GM21825 (cell line): ENCODE results near the gene BLOC1S1.

Experiments
- ATAC-seq: cut with Tn5 transposase; IDR thresholded peaks from one replicate; pipeline ENCODE4 v1.9.1; 2021; ENCODE audit warnings: mild to moderate bottlenecking, moderate library complexity; ENCODE audit not compliant: unreplicated experiment

The BLOC1S1 gene

DNA sequence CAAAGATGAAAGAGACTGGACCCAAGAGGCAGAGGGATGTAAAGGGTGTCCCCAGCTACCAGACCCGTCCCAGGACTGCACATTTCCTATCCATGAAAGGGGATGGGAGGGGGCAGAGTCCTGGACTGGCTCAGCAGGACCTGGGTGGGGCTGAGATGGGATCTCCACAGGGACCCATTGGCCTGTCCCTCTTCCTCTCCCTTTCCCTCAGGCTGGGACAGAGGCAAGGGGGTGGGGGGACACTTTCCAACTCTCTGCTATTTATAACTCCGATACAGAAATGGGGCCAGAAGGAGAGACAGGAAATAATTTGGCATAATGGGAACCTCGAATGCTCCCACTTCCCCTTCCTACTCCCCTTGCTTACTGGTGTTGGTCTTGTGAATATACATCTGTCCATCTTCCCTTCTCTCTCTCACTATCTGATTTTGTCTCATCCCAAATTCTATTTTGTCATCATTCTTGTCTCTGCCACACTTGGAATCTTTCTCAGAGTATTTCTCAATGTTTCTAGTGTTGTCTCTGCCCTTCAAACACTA, 7.1 kb upstream of the BLOC1S1 start:
- ATAC-seq = no peak

DNA sequence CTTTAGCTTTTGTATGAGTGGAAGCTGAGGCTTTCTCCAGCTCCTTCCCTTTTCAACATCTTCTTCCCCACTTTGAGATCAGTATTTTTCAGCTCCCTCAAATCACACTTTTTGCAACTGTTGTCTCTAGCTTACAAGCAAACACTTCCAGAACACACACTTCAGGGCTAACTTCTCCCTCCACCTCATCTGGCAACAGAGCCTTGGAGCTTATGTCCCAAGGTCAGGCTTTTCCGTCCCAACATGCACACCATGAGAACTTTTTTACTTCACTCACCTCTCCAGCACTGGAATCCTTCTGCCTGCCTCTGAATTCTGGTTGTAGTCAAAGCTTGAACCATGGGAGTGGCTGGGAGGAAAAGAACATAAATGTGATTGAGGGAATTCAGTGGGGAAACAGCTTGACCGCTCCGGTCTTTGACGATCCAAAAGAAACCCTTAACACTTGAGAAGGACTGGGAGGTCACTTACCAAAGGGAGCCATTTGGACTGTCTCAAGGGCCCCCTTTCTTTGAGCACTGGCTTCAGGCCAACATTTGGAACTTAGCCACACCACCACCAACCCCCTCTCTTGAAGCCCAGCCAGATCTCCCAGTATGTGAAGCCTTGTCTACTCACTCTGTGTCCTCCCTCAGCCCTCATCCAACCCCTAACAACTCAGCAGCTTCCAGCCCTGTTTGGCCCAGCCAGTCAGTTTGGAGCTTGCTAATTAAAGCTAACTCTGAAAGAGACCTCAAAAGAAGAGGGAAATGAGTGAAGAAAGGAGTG, 3.9 kb upstream of the BLOC1S1 start:
- ATAC-seq = no peak

DNA sequence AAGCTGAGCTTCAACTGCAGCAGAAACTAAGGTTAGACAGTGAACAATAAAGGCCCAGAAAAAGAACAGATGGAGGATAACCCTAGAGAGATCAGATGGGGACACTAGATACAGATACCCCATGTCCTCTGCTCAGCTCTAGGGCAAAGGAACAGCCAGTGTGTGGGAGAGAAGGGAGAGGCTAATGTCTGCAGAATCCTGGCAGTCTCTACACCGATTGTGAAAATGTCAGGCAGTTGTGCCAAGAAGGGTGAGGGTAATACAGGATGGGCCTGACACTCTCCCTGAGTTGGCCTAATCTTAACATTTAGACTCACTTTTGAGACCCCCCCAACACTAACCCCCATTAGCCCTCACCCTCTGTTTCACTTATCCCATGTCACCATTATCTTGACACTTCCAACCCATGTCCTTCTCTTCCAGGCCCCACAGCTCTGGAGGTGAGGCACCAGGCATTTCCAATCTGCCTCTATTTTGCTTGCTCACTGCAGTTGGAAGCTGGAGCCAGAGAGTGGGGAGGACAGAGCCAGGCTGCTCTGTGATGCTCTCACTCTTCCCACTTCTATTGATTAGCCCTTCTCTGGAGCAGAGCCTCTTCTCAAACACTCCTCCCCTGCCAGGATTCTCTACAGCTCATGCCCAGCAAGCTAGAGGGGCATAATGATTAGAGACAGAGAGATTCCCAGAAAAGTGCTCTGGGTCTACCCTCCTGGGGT, 3.0 kb upstream of the BLOC1S1 start:
- no peak for ATAC-seq

DNA sequence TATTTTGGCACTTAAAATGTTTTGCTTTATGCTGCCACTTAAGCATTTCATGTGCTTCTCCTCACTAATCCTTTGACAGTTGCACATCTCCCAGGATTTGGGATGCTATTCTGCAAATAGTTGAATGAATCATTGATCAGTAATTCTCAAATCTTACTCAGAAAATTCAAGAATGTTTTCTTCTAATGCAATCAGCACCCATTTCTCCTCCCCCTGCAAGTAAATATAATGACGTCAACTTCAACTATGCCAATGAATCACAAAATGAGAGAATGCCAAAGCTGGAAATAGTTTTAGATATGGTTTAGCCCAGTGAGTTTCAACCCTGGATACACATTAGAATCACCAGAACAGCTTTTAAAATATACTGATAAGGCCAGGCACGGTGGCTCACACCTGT, 2.1 kb upstream of the BLOC1S1 start:
- ATAC-seq = no peak

DNA sequence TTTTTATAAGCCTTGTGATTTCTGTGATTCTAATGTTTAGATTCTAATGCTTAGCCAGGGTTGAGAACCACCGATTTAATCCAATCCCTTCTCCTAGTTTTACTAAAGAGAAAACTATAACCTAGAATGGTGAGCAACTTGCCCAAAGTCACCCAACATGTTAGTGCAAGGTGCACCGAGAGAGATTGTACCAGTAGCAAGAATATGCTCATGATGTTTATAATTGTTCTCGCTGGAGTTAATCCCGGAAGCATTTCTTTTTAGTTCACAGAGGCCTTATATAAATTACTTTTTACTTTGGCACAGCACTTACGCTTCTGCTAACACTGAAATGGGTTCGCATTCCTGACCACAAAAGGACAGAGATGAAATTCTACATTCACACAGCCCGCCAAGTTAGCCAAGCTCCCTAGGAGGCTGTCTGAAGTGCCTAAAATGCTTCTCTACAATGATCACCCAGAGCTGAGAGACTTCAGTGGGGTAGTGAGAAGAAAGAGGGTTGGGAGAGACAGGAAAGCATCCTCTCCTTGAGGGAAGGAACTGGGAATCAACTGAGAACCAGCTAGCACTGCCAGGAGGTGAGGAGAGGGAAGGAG, 579 bp upstream of the BLOC1S1 start:
- no peak for ATAC-seq

- ATAC-seq = no peak
Measured at GRCh38 chr12:55716582-55716957, 724 bp downstream of the BLOC1S1 start.

- no peak for ATAC-seq
Measured at GRCh38 chr12:55717011-55718007, 1.5 kb downstream of the BLOC1S1 start.

GRCh38 chr12:55718015-55718414, 2.2 kb downstream of the BLOC1S1 start:
- no peak for ATAC-seq

DNA sequence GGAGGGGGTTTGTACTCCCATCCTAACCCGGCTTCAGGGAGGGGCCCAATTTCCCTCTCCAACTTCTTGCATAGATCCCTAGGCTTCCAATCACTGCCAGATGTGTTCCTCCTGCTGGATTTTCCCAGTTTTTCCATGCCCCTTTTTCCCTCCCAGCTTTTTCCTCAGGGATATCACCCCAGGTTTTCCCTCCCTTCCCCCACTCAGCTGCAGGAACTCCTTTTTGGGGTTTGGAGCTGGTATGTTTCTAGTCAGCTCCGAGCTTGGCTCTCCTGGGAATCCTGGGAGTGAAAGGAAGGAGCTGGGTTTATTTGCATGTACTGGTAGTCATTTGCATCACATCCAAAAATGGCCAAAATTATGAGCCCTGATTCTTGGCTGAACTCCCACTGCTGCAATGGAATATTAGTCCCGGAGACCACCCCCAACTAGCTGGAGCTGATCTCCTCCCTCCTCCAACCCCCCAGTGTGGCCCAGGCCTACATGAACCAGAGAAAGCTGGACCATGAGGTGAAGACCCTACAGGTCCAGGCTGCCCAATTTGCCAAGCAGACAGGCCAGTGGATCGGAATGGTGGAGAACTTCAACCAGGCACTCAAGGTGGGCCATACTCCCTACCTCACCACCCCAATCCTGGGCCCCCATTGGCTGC, 2.9 kb downstream of the BLOC1S1 start:
- no peak for ATAC-seq

GRCh38 chr12:55719371-55719770, 3.5 kb downstream of the BLOC1S1 start:
- no peak for ATAC-seq

DNA sequence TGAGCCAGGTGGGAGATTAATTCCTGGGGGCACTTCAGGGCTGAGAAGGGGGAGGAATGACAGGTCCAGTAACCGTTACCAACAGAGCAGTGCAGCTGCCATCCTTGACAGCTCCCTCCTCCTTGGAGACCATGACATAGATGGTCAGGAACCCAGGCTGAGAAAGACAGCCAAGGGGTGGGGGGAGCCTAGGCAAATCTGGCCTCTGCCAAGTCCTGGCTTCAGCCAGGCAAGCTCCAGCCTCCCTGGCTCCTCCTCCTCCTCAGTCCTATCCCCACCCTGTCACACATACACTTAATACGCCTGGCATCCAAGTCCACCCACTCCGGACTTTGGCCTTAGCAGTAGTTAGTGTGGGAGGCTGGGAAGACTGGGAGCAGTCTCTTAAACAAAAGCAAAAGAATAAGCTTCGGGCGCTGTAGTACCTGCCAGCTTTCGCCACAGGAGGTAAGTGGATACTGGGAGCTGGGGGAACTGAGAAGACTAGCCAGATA, 4.3 kb downstream of the BLOC1S1 start, which contains the start of gene RDH5:
RDH5 (plus strand) TSS at position 323 of the 494 bp plus-strand sequence. CDS start 792 bp downstream, outside the sequence.
- no peak for ATAC-seq

- no peak for ATAC-seq
Measured at GRCh38 chr12:55720894-55721444, 5.1 kb downstream of the BLOC1S1 start.

GRCh38 chr12:55721601-55722213, 5.9 kb downstream of the BLOC1S1 start:
- no peak for ATAC-seq

- no peak for ATAC-seq
Measured at GRCh38 chr12:55722948-55723347, 7.1 kb downstream of the BLOC1S1 start.

DNA sequence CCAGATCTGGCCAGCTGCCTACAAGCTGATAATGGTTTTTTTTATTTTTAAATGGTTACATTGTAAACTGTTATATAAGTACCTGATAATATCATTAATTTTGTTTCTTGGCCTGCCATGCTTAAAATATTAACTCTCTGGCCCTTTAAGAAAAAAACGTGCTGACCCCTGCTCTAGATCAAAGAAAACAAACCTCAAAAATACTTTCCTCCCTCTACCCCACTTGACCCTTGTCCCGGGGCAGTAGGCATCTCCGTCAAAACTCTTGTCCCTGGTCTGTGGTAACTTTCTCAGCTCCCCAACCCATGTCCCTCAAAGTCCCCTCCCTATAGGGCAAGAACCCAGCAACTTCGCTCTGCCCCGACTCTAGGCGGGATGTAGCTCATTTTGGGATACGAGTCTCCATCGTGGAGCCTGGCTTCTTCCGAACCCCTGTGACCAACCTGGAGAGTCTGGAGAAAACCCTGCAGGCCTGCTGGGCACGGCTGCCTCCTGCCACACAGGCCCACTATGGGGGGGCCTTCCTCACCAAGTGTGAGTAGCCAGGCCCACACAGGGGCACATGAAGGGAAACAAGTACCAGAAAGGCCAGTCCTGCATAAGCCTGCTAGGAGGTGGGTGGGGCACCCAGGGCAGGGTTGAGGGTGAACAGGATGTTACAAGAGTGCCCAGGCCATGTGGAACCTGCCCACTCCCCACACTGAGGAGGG, 7.8 kb downstream of the BLOC1S1 start:
- ATAC-seq = no peak

DNA sequence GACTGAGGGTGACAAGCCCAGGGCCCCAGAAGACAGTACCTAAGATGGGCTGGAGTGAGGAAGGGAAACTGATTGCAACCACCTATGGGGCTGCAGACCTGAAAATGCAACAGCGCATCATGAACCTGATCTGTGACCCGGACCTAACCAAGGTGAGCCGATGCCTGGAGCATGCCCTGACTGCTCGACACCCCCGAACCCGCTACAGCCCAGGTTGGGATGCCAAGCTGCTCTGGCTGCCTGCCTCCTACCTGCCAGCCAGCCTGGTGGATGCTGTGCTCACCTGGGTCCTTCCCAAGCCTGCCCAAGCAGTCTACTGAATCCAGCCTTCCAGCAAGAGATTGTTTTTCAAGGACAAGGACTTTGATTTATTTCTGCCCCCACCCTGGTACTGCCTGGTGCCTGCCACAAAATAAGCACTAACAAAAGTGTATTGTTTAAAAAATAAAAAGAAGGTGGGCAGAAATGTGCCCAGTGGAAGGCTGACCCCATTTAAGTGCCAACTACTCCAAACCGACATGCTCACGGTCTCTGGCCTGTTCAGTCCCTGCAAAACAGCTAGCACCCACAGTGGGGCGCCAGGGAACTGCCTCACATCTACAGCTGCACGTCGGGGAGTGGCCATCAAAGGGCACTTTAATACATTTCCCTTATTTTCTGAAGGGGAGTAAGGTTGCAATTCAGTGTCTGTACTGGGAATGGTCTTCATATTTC, 8.5 kb downstream of the BLOC1S1 start:
- no peak for ATAC-seq

GRCh38 chr12:55724940-55725309, 9.1 kb downstream of the BLOC1S1 start:
- ATAC-seq = no peak

DNA sequence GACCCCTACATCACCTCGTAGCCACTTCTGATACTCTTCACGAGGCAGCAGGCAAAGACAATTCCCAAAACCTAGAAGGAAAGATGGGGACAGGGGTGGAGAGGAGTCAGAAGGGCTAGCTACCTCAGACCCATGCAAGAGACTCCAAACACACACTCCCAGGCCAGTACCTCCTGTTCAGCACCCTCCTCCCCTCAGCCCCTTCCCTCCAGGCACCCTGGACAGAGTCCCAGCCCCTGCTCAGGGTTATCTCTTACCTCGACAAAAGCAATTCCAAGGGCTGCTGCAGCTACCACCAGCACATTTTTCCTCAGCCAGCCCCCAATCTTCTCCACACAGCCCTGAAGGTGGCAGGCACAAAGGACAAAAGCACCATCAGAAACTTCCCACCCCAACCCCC, 9.7 kb downstream of the BLOC1S1 start:
- no peak for ATAC-seq
